Keratinocyte (primary cell): ENCODE data around the gene DCXR. TPM values are rescaled to one million over a fixed set of nuclear protein-coding genes. Genes with fewer than 3 reads are reported as not detected.

Source experiments
- DNase-seq: peaks from one replicate; pipeline ENCODE4 v3.0.0-alpha.2; 2011; ENCODE audit warnings: low read depth, missing footprints, low spot score
- FAIRE-seq: peaks from 2 replicates; lab custom pipeline; 2011; peaks lifted over from hg19 to GRCh38; lab: Jason Lieb, UNC
- H2AFZ ChIP-seq: 2 replicates; pipeline ENCODE4 v1.6.0; 2012; ENCODE audit warnings: low read length, control low read depth, inconsistent platforms; ENCODE audit not compliant: control insufficient read depth
- H3K27ac ChIP-seq: 2 replicates; pipeline ENCODE4 v1.5.1; 2011; ENCODE audit warnings: low read length; ENCODE audit not compliant: control insufficient read depth, insufficient read depth
- H3K27me3 ChIP-seq: 3 replicates; pipeline ENCODE4 v1.6.0; 2011; ENCODE audit warnings: low read length; ENCODE audit not compliant: control insufficient read depth, insufficient read depth; ENCODE audit errors: extremely low read depth
- H3K36me3 ChIP-seq, 2 experiments: 2 replicates in 1 of 2; 3 replicates in 1 of 2; pipeline ENCODE4 v1.5.1; 2011; ENCODE audit warnings: low read length in 2 of 2, mild to moderate bottlenecking in 1 of 2; ENCODE audit not compliant: control insufficient read depth in 2 of 2, insufficient read depth in 2 of 2; ENCODE audit errors: extremely low read depth in 1 of 2
- H3K4me1 ChIP-seq: 3 replicates; pipeline ENCODE4 v1.5.1; 2011; ENCODE audit warnings: low read length; ENCODE audit not compliant: control insufficient read depth, insufficient read depth; ENCODE audit errors: extremely low read depth
- H3K4me2 ChIP-seq: 3 replicates; pipeline ENCODE4 v1.6.0; 2011; ENCODE audit warnings: low read depth, low read length; ENCODE audit not compliant: control insufficient read depth, insufficient read depth; ENCODE audit errors: extremely low read depth
- H3K4me3 ChIP-seq, 3 experiments: fragments of 200-600 bp in 1 of 3; sonication (generic) in 1 of 3; 2 replicates in 2 of 3; 3 replicates in 1 of 3; pipeline ENCODE4 v1.5.1; 2011 to 2016; ENCODE audit warnings: low read length in 3 of 3, mild to moderate bottlenecking in 3 of 3, control low read depth in 2 of 3, inconsistent platforms in 1 of 3, low read depth in 1 of 3, mixed read lengths in 1 of 3, mixed run types in 1 of 3, moderate library complexity in 1 of 3; ENCODE audit not compliant: control insufficient read depth in 2 of 3, insufficient read depth in 2 of 3; ENCODE audit errors: extremely low read depth in 1 of 3
- H3K79me2 ChIP-seq: 2 replicates; pipeline ENCODE4 v1.6.0; 2012; ENCODE audit warnings: low read length; ENCODE audit not compliant: control insufficient read depth, insufficient read depth
- H3K9ac ChIP-seq: 3 replicates; pipeline ENCODE4 v1.6.0; 2011; ENCODE audit warnings: low read length; ENCODE audit not compliant: control insufficient read depth, insufficient read depth; ENCODE audit errors: extremely low read depth
- H3K9me1 ChIP-seq: 3 replicates; pipeline ENCODE4 v1.6.0; 2011; ENCODE audit warnings: low read length; ENCODE audit not compliant: control insufficient read depth, insufficient read depth; ENCODE audit errors: extremely low read depth
- H3K9me3 ChIP-seq: 2 replicates; pipeline ENCODE4 v1.5.1; 2012; ENCODE audit warnings: low read depth, low read length; ENCODE audit not compliant: control insufficient read depth
- H4K20me1 ChIP-seq: 3 replicates; pipeline ENCODE4 v1.6.0; 2011; ENCODE audit warnings: low read length; ENCODE audit not compliant: control insufficient read depth, insufficient read depth; ENCODE audit errors: extremely low read depth
- CTCF ChIP-seq, 3 experiments: IDR thresholded peaks in 1 of 3; conservative IDR thresholded peaks in 1 of 3; optimal IDR thresholded peaks in 1 of 3; 2 replicates in 2 of 3; 3 replicates in 1 of 3; pipeline versions ENCODE3 to v1.5.1; 2011; ENCODE audit warnings: low read length in 3 of 3, mild to moderate bottlenecking in 3 of 3, moderate library complexity in 2 of 3, control low read depth in 1 of 3, inconsistent platforms in 1 of 3; ENCODE audit not compliant: insufficient read depth in 2 of 3; ENCODE audit errors: extremely low read depth in 1 of 3
- EZH2 ChIP-seq: IDR thresholded peaks from one replicate; pipeline ENCODE4 v1.6.1; 2012; ENCODE audit warnings: inconsistent platforms, mild to moderate bottlenecking, low read length, moderate library complexity
- dilution Hi-C: fragments of 300-500 bp; cut with MboI; formaldehyde crosslinking; loops from one replicate; pipeline ENCODE4 v1.7.0; 2020; ENCODE audit warnings: low sequenced_read_pairs; ENCODE audit not compliant: extremely low pct_ligation_motif_present
- polyA plus RNA-seq, 5 experiments: library from polyadenylated mRNA; depleted of rRNA in 3 of 5; stranded (reverse) in 3 of 5; stranded (forward) in 1 of 5; unstranded in 1 of 5; fragments of >200 nt; gene quantifications; 1 replicate in 1 of 5; 2 replicates in 3 of 5; 3 replicates in 1 of 5; pipeline versions ENCODE4 v1.2.1 to v1.2.3, GENCODE V29; 2011 to 2012; ENCODE audit warnings: missing spikeins in 2 of 5, low read depth in 1 of 5, low replicate concordance in 1 of 5

The DCXR gene
- polyA plus RNA-seq, 1 donor (not counting 4 experiments of a cell fraction or from before 2014, with no cell fraction given): 45.4 TPM

DNA sequence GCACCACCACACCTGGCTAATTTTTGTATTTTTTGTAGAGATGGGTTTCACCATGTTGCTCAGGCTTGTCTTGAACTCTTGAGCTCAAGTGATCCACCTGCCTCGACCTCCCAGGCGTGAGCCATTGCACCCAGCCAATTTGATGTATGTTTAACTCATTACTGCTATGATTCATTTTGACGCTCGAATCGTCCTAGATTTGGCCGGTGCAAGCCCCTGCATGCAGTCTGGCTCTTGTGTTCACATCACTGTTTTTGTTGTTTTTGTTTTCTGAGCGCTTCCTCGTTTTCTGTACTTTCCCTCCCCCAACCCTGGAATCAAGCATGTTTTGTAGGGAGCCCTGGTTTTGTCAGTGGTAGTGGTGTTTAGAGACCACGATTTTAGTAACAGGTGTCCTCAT, 35.9 kb upstream of the DCXR start:
- no peak overlapping the region for H2AFZ ChIP-seq
- H3K79me2 ChIP-seq: no peaks in the 10 kb centered on the region
- FAIRE-seq: no peak
- H3K4me1 ChIP-seq: no peaks in the 10 kb centered on the region
- H3K9ac ChIP-seq: no peak overlapping the region
- H4K20me1 ChIP-seq: no peaks in the 10 kb centered on the region
- H3K9me3 ChIP-seq: no peaks in the 10 kb centered on the region
- H3K4me3 ChIP-seq: no peak overlapping the region
- H3K4me2 ChIP-seq: no peak overlapping the region
- TF ChIP-seq CTCF (optimal IDR thresholded peaks at IDR 0.05 in 1 of 3, IDR thresholded peaks at IDR 0.05 in 1 of 3, conservative IDR thresholded peaks at IDR 0.05 in 1 of 3; ENCODE audit: extremely low read depth in 1 of 3, insufficient read depth in 2 of 3, low read length in 3 of 3): no peak
- no peak for TF ChIP-seq EZH2
- H3K36me3 ChIP-seq: peaks cover 6 to 7% of the 10 kb centered on the region in 2 experiments
- no peaks in the 10 kb centered on the region for H3K9me1 ChIP-seq
- no peak overlapping the region for H3K27ac ChIP-seq
- DNase-seq: no peak
- dilution Hi-C loops: no loop called here
- H3K27me3 ChIP-seq: no peaks in the 10 kb centered on the region

DNA sequence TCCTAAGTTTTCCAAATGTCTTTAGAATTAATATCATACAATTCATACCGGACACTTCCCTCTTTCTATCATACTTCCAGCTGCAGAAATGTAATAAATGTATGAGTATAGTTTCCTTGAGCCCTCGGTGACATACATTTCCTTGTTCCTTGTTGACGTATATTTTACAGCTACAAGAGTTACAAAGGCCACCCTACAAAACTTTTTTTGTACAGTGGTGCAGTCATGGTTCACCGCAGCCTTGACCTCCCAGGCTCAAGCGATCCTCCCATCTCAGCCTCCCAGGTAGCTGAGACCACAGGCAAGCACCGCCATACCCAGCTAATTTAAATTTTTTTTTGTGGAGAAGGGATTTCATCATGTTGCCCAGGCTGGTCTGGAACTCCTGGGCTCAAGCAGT, 35.3 kb upstream of the DCXR start:
- Histone ChIP-seq H2AFZ (no peak overlapping the region), H3K4me2 (no peak overlapping the region), H3K79me2 (no peaks in the 10 kb centered on the region), H3K9me3 (no peaks in the 10 kb centered on the region), H3K4me3 (no peak overlapping the region), H3K36me3 (peaks cover 1 to 4% of the 10 kb centered on the region in 2 experiments), H3K4me1 (no peaks in the 10 kb centered on the region), H3K9ac (no peak overlapping the region), H3K27ac (no peak overlapping the region), H4K20me1 (no peaks in the 10 kb centered on the region), H3K27me3 (no peaks in the 10 kb centered on the region), H3K9me1 (no peaks in the 10 kb centered on the region)
- no peak for TF ChIP-seq EZH2
- no peak for TF ChIP-seq CTCF (optimal IDR thresholded peaks at IDR 0.05 in 1 of 3, IDR thresholded peaks at IDR 0.05 in 1 of 3, conservative IDR thresholded peaks at IDR 0.05 in 1 of 3; ENCODE audit: extremely low read depth in 1 of 3, insufficient read depth in 2 of 3, low read length in 3 of 3)
- dilution Hi-C loops: no loop called here
- no peak for FAIRE-seq
- no peak for DNase-seq
